NCI-H2196 (cell line): Measurements from ENCODE around the gene PACSIN2.

Source experiments
- DNase-seq: peaks from one replicate; lab custom pipeline; 2025; ENCODE audit not compliant: unreplicated experiment; lab: John Stamatoyannopoulos, UW

PACSIN2 gene

GRCh38 chr22:42868751-42869251 is 146.1 kb downstream of the PACSIN2 start:
- peak; percentile 77 for DNase-seq

GRCh38 chr22:42866100-42866499 is 148.8 kb downstream of the PACSIN2 start:
- DNase-seq, result no peak

- no peak for DNase-seq
Observed at GRCh38 chr22:42865536-42865935, 149.4 kb downstream of the PACSIN2 start.

DNA sequence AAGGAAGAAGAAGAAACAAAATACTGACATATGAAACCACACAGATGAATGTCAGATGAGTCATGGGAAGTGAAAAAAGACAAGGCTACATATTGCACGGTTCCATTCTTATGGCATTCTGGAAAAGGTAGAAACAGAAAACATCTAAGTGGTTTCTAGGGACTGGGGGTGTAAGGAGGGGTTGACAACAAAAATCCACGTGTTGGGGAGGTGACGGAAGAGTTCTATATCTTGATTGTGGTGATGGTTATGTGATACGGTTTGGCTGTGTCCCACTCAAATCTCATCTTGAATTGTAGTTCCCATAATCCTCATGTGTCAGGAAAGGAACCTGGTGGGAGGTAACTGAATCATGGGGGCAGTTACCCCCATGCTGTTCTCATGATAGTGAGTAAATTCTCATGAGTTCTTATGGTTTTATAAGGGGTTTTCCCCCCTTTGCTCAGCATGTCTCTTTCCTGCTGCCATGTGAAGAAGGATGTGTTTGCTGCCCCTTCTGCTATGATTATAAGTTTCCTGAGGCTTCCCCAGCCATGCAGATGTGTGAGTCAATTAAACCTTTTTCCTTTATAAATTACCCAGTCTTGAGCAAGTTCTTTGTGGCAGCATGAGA is 151.5 kb downstream of the PACSIN2 start:
- DNase-seq, result no peak

DNA sequence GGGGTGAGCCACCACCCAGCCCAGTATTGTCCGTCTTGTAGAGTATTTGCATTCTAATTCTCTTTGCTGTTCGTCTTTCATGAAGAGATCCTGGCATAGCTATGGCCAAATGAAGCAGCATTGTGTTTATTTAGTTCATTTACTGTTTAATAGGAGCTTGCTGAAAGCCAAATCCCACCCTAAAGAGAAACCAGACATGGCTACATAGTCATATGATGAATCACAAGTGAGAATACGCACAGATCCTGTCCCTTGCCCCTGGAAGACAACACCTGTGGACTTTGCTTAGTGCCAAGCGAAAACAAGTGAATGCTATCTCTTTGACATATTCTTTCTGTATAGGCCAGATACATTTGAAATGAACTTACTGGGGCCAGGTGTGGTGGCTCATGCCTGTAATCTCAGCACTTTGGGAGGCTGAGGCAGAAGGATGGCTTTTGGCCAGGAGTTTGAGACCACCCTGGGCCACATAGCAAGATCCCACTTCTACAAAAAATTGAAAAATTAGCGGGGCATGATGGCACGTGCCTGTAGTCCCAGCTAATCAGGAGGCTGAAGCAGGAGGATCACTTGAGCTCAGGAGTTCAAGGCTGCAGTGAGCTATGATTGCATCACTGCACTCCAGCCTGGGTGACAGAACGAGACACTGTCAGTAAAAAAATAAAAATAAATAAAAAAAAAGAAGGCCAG is 152.8 kb downstream of the PACSIN2 start:
- no peak for DNase-seq

DNA sequence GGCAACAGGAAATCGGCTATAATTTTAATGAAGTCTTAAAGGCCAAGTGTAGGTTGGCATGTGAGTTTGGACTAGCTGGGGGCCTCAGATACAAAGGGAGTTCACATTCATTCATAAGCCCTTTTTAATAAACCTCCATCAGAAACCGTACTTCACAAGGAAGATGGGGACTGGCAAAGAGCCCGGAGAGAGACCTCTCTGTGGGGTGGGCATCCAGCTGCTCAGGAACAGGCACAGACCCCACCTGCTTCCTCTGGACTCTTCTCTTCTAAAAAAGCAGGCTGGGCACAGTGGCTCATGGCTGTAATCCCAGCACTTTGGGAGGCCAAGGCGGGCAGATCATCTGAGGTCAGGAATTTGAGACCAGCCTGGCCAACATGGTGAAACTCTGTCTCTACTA is 154.0 kb downstream of the PACSIN2 start:
- DNase-seq, result peak; percentile 67

DNA sequence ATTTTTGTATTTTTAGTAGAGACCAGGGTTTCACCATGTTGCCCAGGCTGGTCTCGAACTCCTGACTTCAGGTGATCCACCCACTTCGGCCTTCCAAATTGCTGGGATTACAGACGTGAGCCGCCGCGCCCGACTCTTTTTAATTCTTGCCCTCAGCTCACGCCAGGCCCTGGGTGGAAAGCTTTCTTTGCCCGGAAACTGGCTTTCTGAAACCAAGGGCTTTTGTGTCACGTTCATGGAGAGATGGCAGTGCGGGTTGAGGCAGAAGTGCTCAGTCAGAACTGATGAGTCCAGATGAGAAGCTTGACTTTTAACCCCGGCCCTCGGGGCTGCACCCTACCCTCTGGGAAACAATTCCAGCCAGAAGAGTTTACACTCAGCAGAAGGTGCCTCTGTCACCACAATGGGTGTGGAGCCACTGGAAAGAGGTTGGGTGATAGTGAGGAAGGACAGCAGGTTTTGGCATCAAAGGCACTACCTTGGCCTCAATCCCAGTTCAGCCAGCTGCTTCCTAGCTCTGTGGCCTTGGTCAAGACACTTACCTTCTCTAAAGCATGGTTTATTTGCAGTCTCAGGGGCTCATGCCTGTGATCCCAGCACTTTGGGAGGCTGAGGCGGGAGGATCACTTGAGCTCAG is 157.0 kb downstream of the PACSIN2 start:
- DNase-seq, result peak; percentile 90

GRCh38 chr22:42856865-42857704 is 157.9 kb downstream of the PACSIN2 start, which contains the start of gene ARFGAP3:
Gene ARFGAP3 (minus strand): TSS chr22:42857273. CDS start chr22:42857182, 91 bp downstream.
- DNase-seq, result peak; percentile 96

DNA sequence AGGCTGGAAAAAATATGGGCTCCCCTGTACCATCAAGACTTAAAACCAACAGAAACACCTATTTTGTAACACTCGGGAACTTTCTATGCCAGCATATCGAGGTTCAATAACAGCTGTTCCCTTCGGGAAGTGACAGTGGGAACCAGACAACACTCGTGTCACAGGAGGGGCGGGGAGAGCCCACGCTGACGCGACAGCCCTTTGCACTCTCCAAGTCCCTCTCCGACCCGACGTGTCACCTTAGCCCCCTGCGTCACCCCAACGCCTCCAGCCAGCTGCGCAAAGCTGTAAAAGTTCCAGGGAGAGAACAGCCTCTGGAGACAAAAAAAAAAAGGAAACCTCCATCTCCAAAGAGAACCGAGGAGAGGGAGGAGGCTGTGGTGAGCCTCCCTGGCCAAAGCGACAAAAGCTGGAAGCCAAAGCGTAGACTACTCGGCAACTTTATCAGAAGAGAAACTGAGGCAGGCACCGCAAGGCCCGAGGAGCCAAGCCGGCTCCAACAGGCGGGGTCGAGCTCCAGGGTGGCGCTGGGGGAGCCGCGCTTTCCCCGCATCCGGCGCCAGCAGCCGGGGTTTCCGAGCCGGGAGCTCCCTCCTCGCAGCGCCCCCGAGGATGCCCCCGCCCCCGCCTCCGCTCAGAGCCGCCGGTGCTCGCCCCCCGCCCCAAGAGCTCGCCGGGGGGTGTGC is 158.6 kb downstream of the PACSIN2 start:
- no peak for DNase-seq

DNA sequence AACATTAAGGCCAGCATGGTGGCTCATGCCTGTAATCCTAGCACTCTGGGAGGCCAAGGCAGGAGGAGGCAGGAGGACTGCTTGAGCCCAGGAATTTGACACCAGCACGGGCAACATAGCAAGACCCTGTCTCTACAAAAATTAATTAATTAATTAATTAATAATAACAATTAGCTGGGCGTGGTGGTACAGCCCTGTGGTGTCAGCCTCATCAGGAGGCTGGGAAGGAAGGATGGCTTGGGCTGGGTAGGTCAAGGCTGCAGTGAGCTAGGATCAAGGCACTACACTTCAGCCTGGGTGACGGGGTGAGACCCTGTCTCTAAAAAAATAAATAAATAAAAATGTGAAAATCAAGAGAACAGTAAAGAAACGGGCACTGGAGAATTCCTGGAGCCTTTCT is 159.2 kb downstream of the PACSIN2 start:
- no peak for DNase-seq

- no peak for DNase-seq
Observed at GRCh38 chr22:42855211-42855610, 159.7 kb downstream of the PACSIN2 start.

GRCh38 chr22:42848941-42849550 is 165.9 kb downstream of the PACSIN2 start:
- DNase-seq, result no peak

GRCh38 chr22:42847110-42847509 is 167.8 kb downstream of the PACSIN2 start:
- no peak for DNase-seq

GRCh38 chr22:42844756-42845155 is 170.2 kb downstream of the PACSIN2 start:
- no peak for DNase-seq

GRCh38 chr22:42842658-42843370 is 172.1 kb downstream of the PACSIN2 start:
- DNase-seq, result no peak

- no peak for DNase-seq
Observed at GRCh38 chr22:42841444-42841843, 173.5 kb downstream of the PACSIN2 start.

DNA sequence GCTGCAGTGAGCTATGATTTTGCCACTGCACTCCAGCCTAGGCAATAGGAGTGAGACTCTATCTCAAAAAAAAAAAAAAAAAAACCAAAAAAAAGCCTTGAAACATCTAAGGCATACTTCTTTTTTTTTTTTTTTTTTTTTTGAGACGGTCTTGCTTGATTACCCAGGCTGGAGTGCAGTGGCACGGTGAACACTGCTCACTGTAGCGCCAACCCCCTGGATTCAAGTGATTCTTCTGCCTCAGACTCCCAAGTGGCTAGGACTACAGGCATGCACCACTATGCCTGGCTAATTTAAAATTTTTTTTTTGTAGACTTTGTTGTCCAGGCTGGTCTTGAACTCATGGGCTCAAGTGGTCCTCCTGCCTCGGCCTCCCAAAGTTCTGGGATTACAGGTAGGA is 177.4 kb downstream of the PACSIN2 start:
- DNase-seq, result no peak

GRCh38 chr22:42836026-42836425 is 178.9 kb downstream of the PACSIN2 start:
- no peak for DNase-seq

GRCh38 chr22:42834177-42834949 is 180.6 kb downstream of the PACSIN2 start:
- no peak for DNase-seq
